SU-DHL-6 (cell line): ENCODE results near the gene TNNI2.

Experiments used
- EZH2phosphoT487 ChIP-seq: fragments of 200-600 bp; sonication (generic), shearing (Covaris generic); conservative IDR thresholded peaks from 2 replicates; pipeline ENCODE4 v1.6.1; 2018; ENCODE audit warnings: mild to moderate bottlenecking, antibody characterized with exemption, low read length, moderate library complexity, mixed read lengths
- TF ChIP-seq, protein P1 (sequence below): fragments of 200-600 bp; sonication (generic); IDR thresholded peaks from one replicate; pipeline ENCODE4 v1.5.1; 2017; ENCODE audit warnings: antibody characterized with exemption, mild to moderate bottlenecking, low read length, moderate library complexity; ENCODE audit not compliant: insufficient read depth, poor library complexity, severe bottlenecking

- TF ChIP-seq, protein P1, sequence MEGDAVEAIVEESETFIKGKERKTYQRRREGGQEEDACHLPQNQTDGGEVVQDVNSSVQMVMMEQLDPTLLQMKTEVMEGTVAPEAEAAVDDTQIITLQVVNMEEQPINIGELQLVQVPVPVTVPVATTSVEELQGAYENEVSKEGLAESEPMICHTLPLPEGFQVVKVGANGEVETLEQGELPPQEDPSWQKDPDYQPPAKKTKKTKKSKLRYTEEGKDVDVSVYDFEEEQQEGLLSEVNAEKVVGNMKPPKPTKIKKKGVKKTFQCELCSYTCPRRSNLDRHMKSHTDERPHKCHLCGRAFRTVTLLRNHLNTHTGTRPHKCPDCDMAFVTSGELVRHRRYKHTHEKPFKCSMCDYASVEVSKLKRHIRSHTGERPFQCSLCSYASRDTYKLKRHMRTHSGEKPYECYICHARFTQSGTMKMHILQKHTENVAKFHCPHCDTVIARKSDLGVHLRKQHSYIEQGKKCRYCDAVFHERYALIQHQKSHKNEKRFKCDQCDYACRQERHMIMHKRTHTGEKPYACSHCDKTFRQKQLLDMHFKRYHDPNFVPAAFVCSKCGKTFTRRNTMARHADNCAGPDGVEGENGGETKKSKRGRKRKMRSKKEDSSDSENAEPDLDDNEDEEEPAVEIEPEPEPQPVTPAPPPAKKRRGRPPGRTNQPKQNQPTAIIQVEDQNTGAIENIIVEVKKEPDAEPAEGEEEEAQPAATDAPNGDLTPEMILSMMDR, result no peak
- TF ChIP-seq EZH2phosphoT487, result no peak
Observed at GRCh38 chr11:1793081-1793480, 45.7 kb upstream of the TNNI2 start.
